Left ventricle myocardium inferior (tissue), 1 donor: ENCODE measurements around the gene AAK1. TPM values are rescaled to one million over a fixed set of nuclear protein-coding genes. Genes with fewer than 3 reads are reported as not detected.

Experiments
- DNase-seq: peaks from one replicate; pipeline ENCODE4 v3.0.0-alpha.2; 2020
- H3K27ac ChIP-seq: fragments of 200-600 bp; replicated peaks from 2 replicates; pipeline ENCODE4 v1.8.0; 2021
- H3K27me3 ChIP-seq: fragments of 200-600 bp; 2 replicates; pipeline ENCODE4 v1.8.0; 2021; ENCODE audit warnings: low read depth
- H3K36me3 ChIP-seq: fragments of 200-600 bp; 2 replicates; pipeline ENCODE4 v1.8.0; 2021
- H3K4me1 ChIP-seq: fragments of 200-600 bp; 2 replicates; pipeline ENCODE4 v1.8.0; 2021
- H3K4me3 ChIP-seq: fragments of 200-600 bp; 2 replicates; pipeline ENCODE4 v1.8.0; 2021; ENCODE audit warnings: mild to moderate bottlenecking, moderate library complexity
- H3K9me3 ChIP-seq: fragments of 200-600 bp; replicated peaks from 2 replicates; pipeline ENCODE4 v1.8.0; 2021
- CTCF ChIP-seq: fragments of 200-600 bp; IDR thresholded peaks from 2 replicates; pipeline ENCODE4 v1.8.0; 2021; ENCODE audit warnings: antibody characterized with exemption, mild to moderate bottlenecking, borderline replicate concordance
- intact Hi-C: fragments of 100-400 bp; cut with micrococcal nuclease; formaldehyde crosslinking; loops from one replicate; pipeline ENCODE4 v1.11.0; 2022
- total RNA-seq: library from RNA; stranded (reverse); fragmentation: NEBNext Ultra II Directional; extraction: Animal tissue kit (Norgen Biotek cat#: 25700); gene quantifications from one replicate; pipeline ENCODE4 v1.2.1, GENCODE V29; 2021
- donor health status: DM: no; HTN: yes; CAD: no; lungs with severe emphysema.

Gene AAK1
- total RNA-seq, 1 donor from 2014 or later = 133 TPM

GRCh38 chr2:69538249-69538648 is 105.3 kb downstream of the AAK1 start:
- H3K36me3 ChIP-seq = peaks cover 80% of the 10 kb centered on the region
- TF ChIP-seq CTCF = no peak
- H3K27me3 ChIP-seq = no peaks in the 10 kb centered on the region
- peaks cover 10% of the 10 kb centered on the region for H3K9me3 ChIP-seq
- no peak for DNase-seq
- no peak overlapping the region for H3K27ac ChIP-seq
- H3K4me1 ChIP-seq = peaks cover 40% of the 10 kb centered on the region
- intact Hi-C loops = no loop called here
- no peak overlapping the region for H3K4me3 ChIP-seq

- Histone ChIP-seq H3K9me3 (peaks cover 15% of the 10 kb centered on the region), H3K36me3 (peaks cover 81% of the 10 kb centered on the region), H3K4me3 (no peak overlapping the region), H3K4me1 (peaks cover 40% of the 10 kb centered on the region), H3K27ac (peak overlapping the region; percentile 1), H3K27me3 (no peaks in the 10 kb centered on the region)
- intact Hi-C loops = no loop called here
- DNase-seq = no peak
- TF ChIP-seq CTCF = no peak
Measured at GRCh38 chr2:69535817-69536241, 107.7 kb downstream of the AAK1 start.

- Histone ChIP-seq H3K27ac (no peak overlapping the region), H3K4me3 (no peak overlapping the region), H3K36me3 (peaks cover 81% of the 10 kb centered on the region), H3K9me3 (peaks cover 15% of the 10 kb centered on the region), H3K27me3 (no peaks in the 10 kb centered on the region), H3K4me1 (peaks cover 15% of the 10 kb centered on the region)
- intact Hi-C loops = no loop called here
- TF ChIP-seq CTCF = no peak
- DNase-seq = no peak
Measured at GRCh38 chr2:69531186-69531585, 112.4 kb downstream of the AAK1 start.

- no peak for DNase-seq
- H3K36me3 ChIP-seq = peaks cover 90% of the 10 kb centered on the region
Measured at GRCh38 chr2:69529480-69529879, 114.1 kb downstream of the AAK1 start.

GRCh38 chr2:69525261-69525660 is 118.3 kb downstream of the AAK1 start:
- peaks cover 90% of the 10 kb centered on the region for H3K36me3 ChIP-seq
- DNase-seq = no peak
- H3K9me3 ChIP-seq = no peaks in the 10 kb centered on the region
- H3K4me1 ChIP-seq = peaks cover 8% of the 10 kb centered on the region
- no peaks in the 10 kb centered on the region for H3K27me3 ChIP-seq
- H3K4me3 ChIP-seq = no peak overlapping the region
- H3K27ac ChIP-seq = no peak overlapping the region
- intact Hi-C loops = no loop called here
- no peak for TF ChIP-seq CTCF

More at GRCh38 chr2:69529480-69529879, 114.1 kb downstream of the AAK1 start:
- H3K27me3 ChIP-seq = no peaks in the 10 kb centered on the region
- no peak overlapping the region for H3K4me3 ChIP-seq
- no peak for TF ChIP-seq CTCF
- intact Hi-C loops = no loop called here
- peaks cover 8% of the 10 kb centered on the region for H3K4me1 ChIP-seq
- no peak overlapping the region for H3K27ac ChIP-seq
- peaks cover 15% of the 10 kb centered on the region for H3K9me3 ChIP-seq
